Measurements from ENCODE around the gene TBC1D30. TPM values are rescaled to one million over a fixed set of nuclear protein-coding genes. Genes with fewer than 3 reads are reported as not detected.
"Not testable (repeated sequence)": the region's sequence is repeated elsewhere in the genome, so short reads cannot be mapped to it uniquely, and the experiment has no call there.

TBC1D30 gene
- 0.52 TPM for total RNA-seq

- Histone ChIP-seq H3K9me3 (ENCODE audit: control insufficient read depth in 3 of 3, low read length in 3 of 3) (peaks cover 0 to 2% (median 0%) of the 10 kb centered on the region in 3 donors), H3K9ac (ENCODE audit: low read depth in 1 of 3, low read length in 3 of 3) (no peak within 1 kb of the TSS), H3K27me3 (ENCODE audit: control insufficient read depth in 3 of 3, insufficient read depth in 3 of 3, low read length in 3 of 3) (peaks cover 31 to 38% (median 38%) of the 10 kb centered on the region in 3 donors), H3K4me3 (ENCODE audit: low read length in 3 of 3) (peak within 1 kb of the TSS; percentile 59 to 67 (median 60)), H3K4me1 (ENCODE audit: control insufficient read depth in 3 of 3, insufficient read depth in 3 of 3, low read length in 3 of 3) (peaks cover 18 to 22% (median 18%) of the 10 kb centered on the region in 3 donors), H3K36me3 (ENCODE audit: control insufficient read depth in 3 of 3, insufficient read depth in 3 of 3, low read length in 3 of 3) (no peaks in the 10 kb centered on the region), H3K27ac (ENCODE audit: low read depth, low read length) (no peak within 1 kb of the TSS)
Observed at GRCh38 chr12:64824500-64825142, at the start of gene TBC1D30. TSS of gene TBC1D30 (plus strand) at chr12:64824647. CDS start at chr12:64824880, 233 bp downstream.

- not testable (repeated sequence) for H3K27me3 ChIP-seq (ENCODE audit: control insufficient read depth in 3 of 3, insufficient read depth in 3 of 3, low read length in 3 of 3); H3K27ac ChIP-seq (ENCODE audit: low read depth, low read length); H3K9me3 ChIP-seq (ENCODE audit: control insufficient read depth in 3 of 3, low read length in 3 of 3); H3K4me3 ChIP-seq (ENCODE audit: low read length in 3 of 3); H3K9ac ChIP-seq (ENCODE audit: low read depth in 1 of 3, low read length in 3 of 3); H3K4me1 ChIP-seq (ENCODE audit: control insufficient read depth in 3 of 3, insufficient read depth in 3 of 3, low read length in 3 of 3); H3K36me3 ChIP-seq (ENCODE audit: control insufficient read depth in 3 of 3, insufficient read depth in 3 of 3, low read length in 3 of 3)
Observed at GRCh38 chr12:64775147-64775736, 49.2 kb upstream of the TBC1D30 start.

- H3K4me3 ChIP-seq (ENCODE audit: low read length in 3 of 3), result no peak overlapping the region
- no peak overlapping the region for H3K27ac ChIP-seq (ENCODE audit: low read depth, low read length)
- no peak overlapping the region for H3K9ac ChIP-seq (ENCODE audit: low read depth in 1 of 3, low read length in 3 of 3)
- H3K4me1 ChIP-seq (ENCODE audit: control insufficient read depth in 3 of 3, insufficient read depth in 3 of 3, low read length in 3 of 3), result peaks cover 6 to 13% (median 10%) of the 10 kb centered on the region in 3 donors
- H3K9me3 ChIP-seq (ENCODE audit: control insufficient read depth in 3 of 3, low read length in 3 of 3), result peaks cover 0 to under 1% (median 0%) of the 10 kb centered on the region in 3 donors
- peaks cover 37 to 45% (median 38%) of the 10 kb centered on the region in 3 donors for H3K27me3 ChIP-seq (ENCODE audit: control insufficient read depth in 3 of 3, insufficient read depth in 3 of 3, low read length in 3 of 3)
- H3K36me3 ChIP-seq (ENCODE audit: control insufficient read depth in 3 of 3, insufficient read depth in 3 of 3, low read length in 3 of 3), result no peaks in the 10 kb centered on the region
Observed at GRCh38 chr12:64779354-64779974, 45.0 kb upstream of the TBC1D30 start.

- Histone ChIP-seq H3K4me3 (ENCODE audit: low read length in 3 of 3) (peak overlapping the region in 2 of 3 donors; percentile 59 to 63), H3K27ac (ENCODE audit: low read depth, low read length) (no peak overlapping the region), H3K36me3 (ENCODE audit: control insufficient read depth in 3 of 3, insufficient read depth in 3 of 3, low read length in 3 of 3) (no peaks in the 10 kb centered on the region), H3K9ac (ENCODE audit: low read depth in 1 of 3, low read length in 3 of 3) (peak overlapping the region in 2 of 3 donors; percentile 32 to 45), H3K27me3 (ENCODE audit: control insufficient read depth in 3 of 3, insufficient read depth in 3 of 3, low read length in 3 of 3) (peaks cover 37 to 47% (median 38%) of the 10 kb centered on the region in 3 donors), H3K4me1 (ENCODE audit: control insufficient read depth in 3 of 3, insufficient read depth in 3 of 3, low read length in 3 of 3) (peaks cover 6 to 13% (median 10%) of the 10 kb centered on the region in 3 donors), H3K9me3 (ENCODE audit: control insufficient read depth in 3 of 3, low read length in 3 of 3) (no peaks in the 10 kb centered on the region)
Observed at GRCh38 chr12:64780132-64780530, 44.3 kb upstream of the TBC1D30 start.

- Histone ChIP-seq H3K27ac (ENCODE audit: low read depth, low read length) (no peak overlapping the region), H3K9ac (ENCODE audit: low read depth in 1 of 3, low read length in 3 of 3) (peak overlapping the region in 2 of 3 donors; percentile 32 to 45), H3K36me3 (ENCODE audit: control insufficient read depth in 3 of 3, insufficient read depth in 3 of 3, low read length in 3 of 3) (no peaks in the 10 kb centered on the region), H3K4me3 (ENCODE audit: low read length in 3 of 3) (peak overlapping the region; percentile 59 to 67 (median 63)), H3K4me1 (ENCODE audit: control insufficient read depth in 3 of 3, insufficient read depth in 3 of 3, low read length in 3 of 3) (peaks cover 6 to 13% (median 10%) of the 10 kb centered on the region in 3 donors), H3K27me3 (ENCODE audit: control insufficient read depth in 3 of 3, insufficient read depth in 3 of 3, low read length in 3 of 3) (peaks cover 37 to 47% (median 40%) of the 10 kb centered on the region in 3 donors), H3K9me3 (ENCODE audit: control insufficient read depth in 3 of 3, low read length in 3 of 3) (no peaks in the 10 kb centered on the region)
Observed at GRCh38 chr12:64780531-64781279, 43.7 kb upstream of the TBC1D30 start.

GRCh38 chr12:64781280-64782190 lies 42.9 kb upstream of the TBC1D30 start:
- Histone ChIP-seq H3K27me3 (ENCODE audit: control insufficient read depth in 3 of 3, insufficient read depth in 3 of 3, low read length in 3 of 3) (peaks cover 37 to 47% (median 43%) of the 10 kb centered on the region in 3 donors), H3K9me3 (ENCODE audit: control insufficient read depth in 3 of 3, low read length in 3 of 3) (no peaks in the 10 kb centered on the region), H3K4me3 (ENCODE audit: low read length in 3 of 3) (peak overlapping the region; percentile 59 to 67 (median 63)), H3K36me3 (ENCODE audit: control insufficient read depth in 3 of 3, insufficient read depth in 3 of 3, low read length in 3 of 3) (no peaks in the 10 kb centered on the region), H3K9ac (ENCODE audit: low read depth in 1 of 3, low read length in 3 of 3) (peak overlapping the region; percentile 20 to 45 (median 45)), H3K27ac (ENCODE audit: low read depth, low read length) (no peak overlapping the region), H3K4me1 (ENCODE audit: control insufficient read depth in 3 of 3, insufficient read depth in 3 of 3, low read length in 3 of 3) (peaks cover 6 to 13% (median 10%) of the 10 kb centered on the region in 3 donors)

- H3K27ac ChIP-seq (ENCODE audit: low read depth, low read length), result no peak overlapping the region
- no peaks in the 10 kb centered on the region for H3K9me3 ChIP-seq (ENCODE audit: control insufficient read depth in 3 of 3, low read length in 3 of 3)
- peak overlapping the region in 2 of 3 donors; percentile 20 to 59 for H3K4me3 ChIP-seq (ENCODE audit: low read length in 3 of 3)
- H3K27me3 ChIP-seq (ENCODE audit: control insufficient read depth in 3 of 3, insufficient read depth in 3 of 3, low read length in 3 of 3), result peaks cover 37 to 47% (median 43%) of the 10 kb centered on the region in 3 donors
- peaks cover 6 to 13% (median 10%) of the 10 kb centered on the region in 3 donors for H3K4me1 ChIP-seq (ENCODE audit: control insufficient read depth in 3 of 3, insufficient read depth in 3 of 3, low read length in 3 of 3)
- no peak overlapping the region for H3K9ac ChIP-seq (ENCODE audit: low read depth in 1 of 3, low read length in 3 of 3)
- H3K36me3 ChIP-seq (ENCODE audit: control insufficient read depth in 3 of 3, insufficient read depth in 3 of 3, low read length in 3 of 3), result no peaks in the 10 kb centered on the region
Observed at GRCh38 chr12:64782191-64782876, 42.1 kb upstream of the TBC1D30 start.

GRCh38 chr12:64785838-64786237 lies 38.6 kb upstream of the TBC1D30 start:
- Histone ChIP-seq H3K9me3 (ENCODE audit: control insufficient read depth in 3 of 3, low read length in 3 of 3) (no peaks in the 10 kb centered on the region), H3K27me3 (ENCODE audit: control insufficient read depth in 3 of 3, insufficient read depth in 3 of 3, low read length in 3 of 3) (peaks cover 31 to 37% (median 33%) of the 10 kb centered on the region in 3 donors), H3K4me3 (ENCODE audit: low read length in 3 of 3) (no peak overlapping the region), H3K9ac (ENCODE audit: low read depth in 1 of 3, low read length in 3 of 3) (no peak overlapping the region), H3K36me3 (ENCODE audit: control insufficient read depth in 3 of 3, insufficient read depth in 3 of 3, low read length in 3 of 3) (no peaks in the 10 kb centered on the region), H3K4me1 (ENCODE audit: control insufficient read depth in 3 of 3, insufficient read depth in 3 of 3, low read length in 3 of 3) (peaks cover 4 to 13% (median 10%) of the 10 kb centered on the region in 3 donors), H3K27ac (ENCODE audit: low read depth, low read length) (no peak overlapping the region)

Measured in skeletal muscle tissue (tissue), 4 donors.